HG03095 (cell line): Measurements from ENCODE around the gene SLC25A21.
"Not testable (repeated sequence)": the region's sequence is repeated elsewhere in the genome, so short reads cannot be mapped to it uniquely, and the experiment has no call there.

ENCODE experiments used
- ATAC-seq: cut with Tn5 transposase; IDR thresholded peaks from one replicate; pipeline ENCODE4 v1.9.1; 2021; ENCODE audit warnings: moderate library complexity; ENCODE audit not compliant: unreplicated experiment

Gene SLC25A21

DNA sequence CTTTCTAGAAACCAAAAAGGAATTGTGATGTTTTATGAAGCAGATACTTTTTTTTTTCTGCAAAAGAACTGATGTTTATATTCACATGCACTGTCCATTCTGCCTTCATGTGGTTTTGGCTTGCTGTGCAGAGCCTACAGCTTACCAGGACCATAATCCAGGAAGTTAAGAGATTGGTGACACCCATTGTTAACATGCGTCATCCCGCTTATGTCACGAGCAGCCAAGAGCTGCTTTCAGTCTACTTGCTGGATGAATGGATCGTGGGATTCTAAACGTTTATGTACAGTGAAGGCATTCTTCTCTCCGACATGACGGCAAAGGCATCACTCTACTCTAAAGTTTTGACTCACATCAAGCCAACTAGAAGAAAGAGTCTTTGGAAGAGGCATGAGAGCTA lies 434.1 kb downstream of the SLC25A21 start:
- ATAC-seq, result no peak

- no peak for ATAC-seq
Observed at GRCh38 chr14:36726128-36726527, 446.3 kb downstream of the SLC25A21 start.

DNA sequence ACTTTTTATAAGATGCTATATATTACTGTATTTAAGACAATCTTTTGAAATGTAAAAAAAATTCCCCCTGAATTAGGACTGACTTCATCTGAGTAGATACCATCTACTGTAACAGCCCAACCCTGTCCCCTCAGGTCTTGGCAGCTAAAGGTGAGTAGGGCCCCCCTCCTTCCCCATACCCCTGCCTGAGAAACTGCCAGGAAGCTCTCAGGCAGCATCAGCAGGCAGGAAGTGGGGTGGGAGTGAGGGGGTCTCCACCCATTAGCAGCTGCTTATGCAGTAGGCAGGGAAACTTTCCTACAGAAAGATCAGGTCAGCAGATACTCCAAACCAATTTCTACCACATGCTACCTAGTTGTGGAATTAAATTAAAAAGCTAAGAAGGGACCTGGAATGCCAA lies 448.2 kb downstream of the SLC25A21 start:
- ATAC-seq, result no peak

- ATAC-seq, result no peak
Observed at GRCh38 chr14:36723530-36723929, 448.9 kb downstream of the SLC25A21 start.

GRCh38 chr14:36721877-36722276 lies 450.5 kb downstream of the SLC25A21 start:
- ATAC-seq, result no peak

GRCh38 chr14:36720657-36721056 lies 451.7 kb downstream of the SLC25A21 start:
- ATAC-seq, result no peak

- ATAC-seq, result no peak
Observed at GRCh38 chr14:36719823-36720222, 452.6 kb downstream of the SLC25A21 start.

- no peak for ATAC-seq
Observed at GRCh38 chr14:36718216-36718615, 454.2 kb downstream of the SLC25A21 start.

GRCh38 chr14:36717363-36717762 lies 455.0 kb downstream of the SLC25A21 start:
- no peak for ATAC-seq

DNA sequence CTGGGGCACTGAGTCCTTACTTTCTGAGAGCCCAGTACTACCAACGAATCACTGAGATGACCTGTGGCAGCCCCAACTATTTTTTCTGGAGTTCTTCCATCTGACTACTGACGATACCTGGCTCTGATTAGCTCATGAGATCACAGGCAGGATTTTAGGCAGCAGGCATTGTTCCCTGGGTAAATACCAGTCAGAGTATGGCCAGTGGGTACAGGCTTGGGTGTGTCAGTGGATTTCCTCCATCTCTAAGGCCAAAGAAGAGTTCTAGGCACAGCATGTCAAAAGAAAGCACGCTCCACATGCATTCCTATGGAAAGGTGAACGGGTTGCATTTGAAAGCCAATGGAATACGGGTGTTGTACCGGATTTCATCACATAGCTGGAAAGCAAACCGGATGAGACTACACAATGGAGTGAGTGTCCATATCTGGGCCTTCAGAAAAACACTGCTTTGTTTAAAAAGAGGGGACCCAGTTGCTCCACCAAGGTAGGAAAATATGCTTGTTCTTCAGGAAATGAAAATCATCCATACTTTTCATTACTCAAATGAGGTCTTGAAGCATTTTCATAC lies 455.7 kb downstream of the SLC25A21 start:
- ATAC-seq, result no peak

DNA sequence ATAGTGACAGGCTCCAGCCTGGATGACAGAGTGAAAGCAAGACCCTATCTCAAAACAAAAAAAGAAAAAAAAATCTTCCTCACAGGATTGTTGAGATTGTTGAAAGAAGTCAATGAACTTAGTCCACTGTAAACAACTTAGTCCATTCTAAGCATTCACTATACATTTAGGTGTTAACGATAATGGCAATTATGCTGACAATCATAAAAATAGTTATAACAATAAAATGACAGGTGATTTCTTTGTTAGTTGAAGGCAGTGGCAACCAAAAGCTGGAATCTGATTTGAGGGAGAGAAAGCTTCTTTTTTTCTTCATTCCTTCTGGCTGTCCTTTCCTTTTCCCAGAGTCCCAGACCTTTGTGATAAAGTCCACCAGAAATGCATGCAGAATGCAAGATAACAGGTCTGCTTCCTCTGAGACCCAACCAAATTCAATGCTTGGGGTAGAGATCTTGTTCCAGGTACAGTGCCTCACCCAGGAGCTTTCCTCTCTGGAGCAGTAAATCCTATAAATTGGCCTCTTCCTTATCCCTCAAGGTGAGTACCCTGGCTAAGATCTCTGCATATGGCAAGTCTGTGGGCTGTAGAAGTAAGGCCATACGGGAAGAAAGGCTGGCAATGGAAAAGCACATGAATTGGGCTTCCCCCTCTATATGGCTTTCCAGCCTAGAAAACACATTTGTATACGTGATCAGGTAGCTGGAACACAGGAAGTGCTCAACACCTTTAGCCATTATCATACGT lies 458.3 kb downstream of the SLC25A21 start:
- no peak for ATAC-seq

DNA sequence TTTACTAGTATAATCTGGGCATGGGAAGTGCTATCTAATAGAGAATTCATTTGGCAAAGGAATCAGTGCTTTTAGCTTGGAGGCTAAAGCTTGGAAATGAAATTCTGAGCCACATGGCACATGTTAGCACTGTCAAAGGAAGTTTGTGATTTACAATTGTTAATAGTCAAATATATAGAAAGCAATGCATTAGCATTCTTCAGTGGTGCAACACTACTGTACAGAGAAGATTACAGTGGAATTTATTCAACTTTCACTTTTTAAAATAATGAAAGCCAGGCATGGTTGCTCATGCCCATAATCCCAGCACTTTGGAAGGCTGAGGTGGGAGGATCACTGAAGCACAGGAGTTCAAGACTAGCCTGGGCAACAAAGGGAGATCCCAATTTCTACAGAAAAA lies 464.8 kb downstream of the SLC25A21 start:
- no peak for ATAC-seq

DNA sequence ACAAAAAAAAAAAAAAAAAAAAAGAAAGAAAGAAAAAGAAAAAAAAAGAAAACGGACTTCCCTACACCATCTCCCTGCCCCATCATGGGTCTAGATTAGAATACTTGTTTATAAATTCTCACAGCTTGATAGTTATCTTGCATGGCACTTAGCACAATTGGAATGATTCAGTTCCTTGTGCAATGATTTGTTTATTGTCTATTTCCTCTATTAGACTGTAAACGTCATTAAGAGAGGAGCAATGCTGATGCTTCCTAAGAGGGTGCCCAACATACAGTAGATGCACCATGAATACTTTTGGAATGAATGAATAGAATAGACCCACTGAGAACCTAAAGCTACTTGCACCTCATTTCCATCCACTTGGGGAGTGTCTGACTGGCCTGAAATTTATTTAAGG lies 469.9 kb downstream of the SLC25A21 start:
- no peak for ATAC-seq

DNA sequence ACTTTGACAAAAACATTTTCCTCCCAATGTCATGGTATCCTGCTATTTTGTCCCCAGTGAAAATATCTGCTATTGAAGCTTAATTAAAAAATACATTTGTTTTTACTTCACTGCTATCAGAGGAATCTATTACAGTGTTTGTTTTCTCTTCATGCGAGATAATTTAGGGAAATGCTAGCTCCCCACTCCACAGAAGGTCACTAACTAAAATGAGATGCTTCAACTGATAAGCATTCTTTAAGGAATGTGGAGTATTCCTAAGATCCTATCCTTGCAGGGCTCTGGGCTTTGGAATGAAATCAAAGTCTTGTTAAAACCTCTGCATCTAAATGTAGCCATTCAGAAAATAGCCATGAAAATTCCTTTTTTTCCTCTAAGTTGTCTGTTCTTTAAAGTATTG lies 471.3 kb downstream of the SLC25A21 start:
- no peak for ATAC-seq

DNA sequence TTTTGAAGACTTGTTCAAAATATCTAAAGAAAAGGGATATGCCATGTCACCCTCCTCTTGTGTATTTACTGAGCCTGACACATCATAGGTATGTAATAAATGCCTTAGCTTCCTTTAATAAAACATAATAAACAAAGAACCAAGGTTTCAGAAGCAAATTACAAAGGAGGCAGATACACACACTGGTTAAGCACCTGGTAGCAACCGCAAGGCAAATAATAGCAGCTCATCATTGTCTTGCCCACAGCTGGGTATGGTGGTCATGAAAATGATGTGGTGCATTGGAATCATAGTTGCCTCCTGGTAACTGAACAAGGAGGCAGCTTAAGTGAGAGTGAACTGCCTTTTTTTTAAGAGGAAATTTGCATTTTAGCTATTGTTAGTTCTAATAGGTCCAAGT lies 471.8 kb downstream of the SLC25A21 start:
- ATAC-seq, result no peak

- not testable (repeated sequence) for ATAC-seq
Observed at GRCh38 chr14:36699420-36699819, 473.0 kb downstream of the SLC25A21 start.

GRCh38 chr14:36690311-36691040 lies 481.9 kb downstream of the SLC25A21 start:
- no peak for ATAC-seq

DNA sequence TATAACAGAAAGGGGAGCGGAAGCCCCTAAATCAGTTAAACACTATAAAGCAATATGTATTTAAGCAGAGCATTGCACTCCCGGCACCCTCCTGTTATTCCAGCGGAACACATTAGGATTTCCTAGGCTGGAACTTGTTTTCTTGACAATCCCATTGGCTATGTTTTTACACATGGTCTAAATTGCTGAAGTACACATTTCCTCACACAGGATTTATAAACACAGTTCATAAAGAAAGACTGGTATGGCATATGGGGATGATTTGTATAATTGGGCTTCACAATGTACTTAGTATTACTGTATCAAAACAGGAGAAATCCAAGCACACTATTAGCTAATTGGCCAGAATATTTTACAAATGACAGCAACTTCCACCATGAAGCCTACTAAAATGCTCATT lies 487.5 kb downstream of the SLC25A21 start:
- ATAC-seq, result no peak

DNA sequence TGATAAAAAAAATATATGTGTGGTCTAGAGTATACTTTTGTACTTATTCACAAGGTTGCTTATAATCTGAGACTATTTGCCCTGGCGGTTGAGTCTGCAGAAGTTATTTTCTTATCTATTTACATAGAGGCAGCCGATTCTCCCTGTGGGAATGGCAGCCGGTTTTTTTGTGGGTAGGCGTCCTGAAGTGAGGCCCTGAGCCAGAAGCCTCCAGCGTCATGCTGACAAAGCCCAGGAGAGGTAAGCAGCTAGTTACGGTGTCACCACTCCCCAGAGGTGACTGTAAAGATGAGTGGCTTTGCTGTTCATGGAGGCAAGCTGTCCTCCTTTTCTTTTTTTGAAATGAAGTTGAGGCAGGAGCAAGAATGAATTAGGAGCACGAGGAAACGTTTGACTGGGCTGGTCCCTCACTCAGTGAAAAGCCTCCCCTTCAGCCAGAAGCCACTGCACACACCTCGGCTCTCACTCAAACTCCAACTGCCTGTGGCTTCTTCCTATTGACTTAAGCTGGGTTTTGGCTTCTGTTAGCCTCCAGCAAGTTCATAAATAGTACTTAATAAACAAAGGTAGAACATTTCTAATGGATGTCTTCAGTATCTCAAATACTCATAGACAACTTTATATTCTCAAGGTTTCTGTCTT lies 489.2 kb downstream of the SLC25A21 start:
- no peak for ATAC-seq

DNA sequence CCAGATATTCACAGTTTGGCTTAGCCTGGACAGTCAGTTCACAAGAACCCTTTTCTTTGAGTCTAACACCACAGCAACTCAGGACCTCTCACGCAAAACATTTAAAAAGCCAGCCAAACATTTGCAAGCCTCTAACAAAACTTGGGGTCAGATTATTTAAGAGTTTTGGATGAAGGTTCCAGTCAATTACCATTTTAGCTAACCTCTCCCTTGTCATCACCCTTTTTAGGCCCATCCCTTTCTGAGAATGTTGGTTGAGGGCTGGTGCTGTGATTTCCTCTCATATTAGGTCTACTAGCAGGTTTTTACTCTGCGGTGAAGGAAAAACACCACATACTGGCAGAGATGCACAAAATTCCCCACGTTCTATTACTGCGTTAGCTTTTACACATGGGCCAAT lies 490.1 kb downstream of the SLC25A21 start:
- no peak for ATAC-seq

DNA sequence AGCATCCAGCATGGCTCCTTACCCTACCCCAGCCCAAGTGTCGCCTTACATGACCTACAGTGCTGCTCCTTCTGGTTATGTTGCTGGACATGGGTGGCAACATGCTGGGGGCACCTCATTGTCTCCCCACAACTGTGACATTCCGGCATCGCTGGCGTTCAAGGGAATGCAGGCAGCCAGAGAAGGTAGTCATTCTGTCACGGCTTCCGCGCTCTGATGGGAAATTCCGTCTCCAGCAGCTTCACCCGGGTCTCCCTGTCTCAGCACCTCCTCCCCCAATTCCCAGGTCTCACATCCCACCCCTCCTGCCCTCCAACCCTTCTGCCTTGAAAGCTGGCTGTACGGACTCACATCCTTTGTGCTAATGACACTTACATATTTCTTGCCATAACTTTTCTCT lies 496.2 kb downstream of the SLC25A21 start:
- no peak for ATAC-seq

GRCh38 chr14:36675581-36675980 lies 496.8 kb downstream of the SLC25A21 start:
- ATAC-seq, result no peak
